GM18907 (cell line): ENCODE measurements around the gene B4GALNT2.
"Not testable (repeated sequence)": the region's sequence is repeated elsewhere in the genome, so short reads cannot be mapped to it uniquely, and the experiment has no call there.

Experiments
- ATAC-seq: cut with Tn5 transposase; IDR thresholded peaks from one replicate; pipeline ENCODE4 v1.9.1; 2021; ENCODE audit warnings: mild to moderate bottlenecking, moderate library complexity; ENCODE audit not compliant: unreplicated experiment

Gene B4GALNT2, protein sequence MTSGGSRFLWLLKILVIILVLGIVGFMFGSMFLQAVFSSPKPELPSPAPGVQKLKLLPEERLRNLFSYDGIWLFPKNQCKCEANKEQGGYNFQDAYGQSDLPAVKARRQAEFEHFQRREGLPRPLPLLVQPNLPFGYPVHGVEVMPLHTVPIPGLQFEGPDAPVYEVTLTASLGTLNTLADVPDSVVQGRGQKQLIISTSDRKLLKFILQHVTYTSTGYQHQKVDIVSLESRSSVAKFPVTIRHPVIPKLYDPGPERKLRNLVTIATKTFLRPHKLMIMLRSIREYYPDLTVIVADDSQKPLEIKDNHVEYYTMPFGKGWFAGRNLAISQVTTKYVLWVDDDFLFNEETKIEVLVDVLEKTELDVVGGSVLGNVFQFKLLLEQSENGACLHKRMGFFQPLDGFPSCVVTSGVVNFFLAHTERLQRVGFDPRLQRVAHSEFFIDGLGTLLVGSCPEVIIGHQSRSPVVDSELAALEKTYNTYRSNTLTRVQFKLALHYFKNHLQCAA

GRCh38 chr17:49132699-49133364 is at the start of gene B4GALNT2:
B4GALNT2 (plus strand) TSS chr17:49132769; CDS start chr17:49132793, 24 bp downstream.
- no peak for ATAC-seq

DNA sequence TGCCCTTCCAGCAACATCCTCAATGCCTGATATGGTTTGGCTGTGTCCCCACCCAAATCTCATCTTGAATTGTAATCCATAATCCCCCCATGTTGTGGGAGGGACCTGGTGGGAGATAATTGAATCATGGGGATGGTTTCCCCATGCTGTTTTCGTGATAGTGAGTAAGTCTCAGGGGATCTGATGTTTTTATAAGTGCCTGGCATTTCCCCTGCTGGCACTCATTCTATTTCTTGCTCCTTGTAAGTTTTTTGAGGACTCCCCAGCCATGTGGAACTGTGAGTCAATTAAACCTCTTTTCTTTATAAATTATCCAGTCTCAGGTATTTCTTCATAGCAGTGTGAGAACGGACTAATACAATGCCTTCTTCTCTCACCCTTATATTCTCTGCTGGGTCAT is 47.5 kb upstream of the B4GALNT2 start:
- ATAC-seq = not testable (repeated sequence)

DNA sequence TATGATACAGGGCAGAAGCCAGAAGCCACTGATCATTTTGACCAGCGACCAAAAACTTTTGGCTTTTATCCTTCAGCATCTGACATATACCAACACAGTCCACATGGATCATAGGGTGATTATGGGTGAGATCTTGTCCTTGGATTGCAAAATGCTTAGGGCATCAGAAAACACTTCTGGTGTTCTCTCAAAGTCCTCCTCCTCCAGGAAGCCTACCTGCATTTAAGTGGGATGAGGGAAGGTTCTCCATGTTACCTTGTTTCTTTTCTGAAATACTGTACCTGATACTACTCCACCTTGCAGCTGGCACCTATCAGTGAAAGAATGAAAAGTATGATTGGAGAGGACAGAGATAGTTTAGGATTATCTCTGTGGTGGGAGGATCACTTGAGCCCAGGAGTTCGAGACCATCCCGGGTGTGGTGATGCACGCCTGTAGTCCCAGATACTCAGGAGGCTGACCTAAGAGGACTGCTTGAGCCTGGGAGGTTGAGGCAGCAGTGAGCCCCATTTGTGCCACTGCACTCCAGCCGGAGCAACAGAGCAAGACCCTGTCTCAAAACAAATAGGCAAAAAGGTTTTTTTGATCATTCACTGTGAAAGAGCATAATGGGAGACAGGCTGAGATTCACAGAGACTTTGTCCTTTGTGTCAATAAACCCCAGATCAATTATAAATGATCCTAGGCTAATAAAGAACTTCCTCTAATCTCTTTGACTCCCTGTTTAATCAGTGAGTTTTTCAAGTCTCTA is 46.8 kb upstream of the B4GALNT2 start:
- ATAC-seq = no peak

GRCh38 chr17:49086316-49086605 is 46.3 kb upstream of the B4GALNT2 start:
- ATAC-seq = no peak

- ATAC-seq = no peak
Measured at GRCh38 chr17:49086649-49087048, 45.9 kb upstream of the B4GALNT2 start.

DNA sequence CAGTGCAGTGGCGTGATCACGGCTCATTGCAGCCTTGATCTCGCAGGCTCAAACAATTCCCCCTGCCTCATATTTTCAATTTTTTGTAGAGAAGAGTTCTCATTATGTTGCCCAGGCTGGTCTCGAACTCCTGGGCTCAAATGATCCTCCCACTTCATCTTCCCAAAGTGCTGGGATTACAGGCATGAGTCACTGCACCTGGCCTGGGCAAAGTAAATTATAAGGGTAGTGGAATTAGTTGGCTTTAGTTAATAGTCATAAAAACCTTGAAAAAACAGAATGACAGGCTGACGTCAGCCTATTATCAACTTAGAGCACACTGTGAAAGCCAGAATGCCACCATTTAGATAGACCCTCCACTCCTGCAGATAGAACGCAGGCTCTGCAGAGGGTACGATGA is 43.5 kb upstream of the B4GALNT2 start:
- no peak for ATAC-seq

DNA sequence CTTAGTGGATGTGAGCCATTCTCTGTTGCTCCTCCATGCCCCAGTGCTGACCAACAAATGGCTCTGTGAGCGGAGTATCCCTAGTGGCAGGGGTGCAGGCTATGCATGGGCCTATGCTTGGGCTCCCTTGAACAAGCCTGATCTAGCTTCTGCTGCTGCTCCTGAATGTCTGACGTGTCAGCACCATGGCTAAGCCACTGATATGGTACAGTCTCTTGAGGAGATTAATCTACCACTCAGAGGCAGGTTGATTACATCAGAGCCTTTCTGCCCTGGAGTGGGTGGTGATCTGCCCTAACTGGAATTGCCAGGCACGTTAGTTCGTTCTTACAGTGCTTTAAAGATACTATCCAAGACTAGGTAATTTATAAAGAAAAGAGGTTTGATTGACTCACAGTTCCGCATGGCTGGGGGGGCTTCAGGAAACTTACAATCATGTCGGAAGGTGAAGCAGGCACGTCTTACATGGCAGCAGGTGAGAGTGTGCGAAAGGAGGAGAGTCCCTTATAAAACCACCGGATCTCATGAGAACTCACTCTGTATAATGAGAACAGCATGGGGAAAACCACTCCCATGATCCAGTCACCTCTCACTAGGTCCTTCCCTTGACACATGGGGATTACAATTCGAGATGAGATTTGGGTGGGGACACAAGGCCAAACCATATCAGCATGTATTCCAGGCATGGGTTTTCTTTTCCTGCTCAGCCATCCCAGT is 41.5 kb upstream of the B4GALNT2 start:
- no peak for ATAC-seq

DNA sequence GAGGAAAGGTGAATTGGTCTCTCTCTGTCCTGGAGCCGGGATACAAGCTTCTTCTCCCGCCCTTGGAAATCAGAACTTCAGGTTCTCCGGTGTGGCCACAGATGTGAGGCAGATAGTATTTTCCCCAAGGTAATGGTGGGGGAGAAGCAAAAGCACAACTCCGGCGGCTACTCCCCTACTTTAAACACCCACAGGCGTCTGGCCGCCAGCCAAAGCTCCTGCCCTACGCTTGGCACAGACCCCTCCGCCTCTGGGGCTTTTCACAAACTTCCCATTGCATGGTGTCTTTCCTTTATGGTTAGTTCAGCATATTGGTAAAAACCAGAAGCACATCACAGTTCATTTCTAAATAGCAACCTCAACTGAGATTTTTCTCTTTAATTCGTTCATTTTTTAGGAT is 39.4 kb upstream of the B4GALNT2 start:
- no peak for ATAC-seq

GRCh38 chr17:49100601-49101000 is 32.0 kb upstream of the B4GALNT2 start:
- no peak for ATAC-seq

DNA sequence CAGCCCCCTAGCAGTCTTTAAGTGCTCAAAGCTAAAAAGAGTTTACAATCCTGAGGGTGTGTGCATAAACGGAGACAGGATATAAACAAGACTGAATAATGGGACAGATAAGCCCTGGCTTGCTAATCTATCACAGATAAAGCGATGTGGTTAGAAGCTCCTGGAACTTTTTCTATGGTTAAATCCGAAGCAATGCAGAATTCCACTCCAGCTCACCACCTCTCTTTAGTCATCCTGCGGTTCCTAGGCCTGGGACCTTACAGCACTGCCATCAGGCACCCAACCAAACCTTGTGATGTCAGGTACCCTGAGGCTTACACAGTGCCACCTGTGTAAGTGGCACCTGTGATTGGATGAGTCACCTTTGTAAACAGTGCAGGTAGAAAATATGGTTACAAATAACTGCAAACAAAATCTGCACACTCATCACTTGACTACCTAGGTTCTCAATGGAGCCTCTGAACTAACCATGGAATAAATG is 31.5 kb upstream of the B4GALNT2 start:
- no peak for ATAC-seq

GRCh38 chr17:49103360-49103759 is 29.2 kb upstream of the B4GALNT2 start:
- ATAC-seq = not testable (repeated sequence)

GRCh38 chr17:49104511-49105074 is 28.0 kb upstream of the B4GALNT2 start:
- ATAC-seq = no peak

DNA sequence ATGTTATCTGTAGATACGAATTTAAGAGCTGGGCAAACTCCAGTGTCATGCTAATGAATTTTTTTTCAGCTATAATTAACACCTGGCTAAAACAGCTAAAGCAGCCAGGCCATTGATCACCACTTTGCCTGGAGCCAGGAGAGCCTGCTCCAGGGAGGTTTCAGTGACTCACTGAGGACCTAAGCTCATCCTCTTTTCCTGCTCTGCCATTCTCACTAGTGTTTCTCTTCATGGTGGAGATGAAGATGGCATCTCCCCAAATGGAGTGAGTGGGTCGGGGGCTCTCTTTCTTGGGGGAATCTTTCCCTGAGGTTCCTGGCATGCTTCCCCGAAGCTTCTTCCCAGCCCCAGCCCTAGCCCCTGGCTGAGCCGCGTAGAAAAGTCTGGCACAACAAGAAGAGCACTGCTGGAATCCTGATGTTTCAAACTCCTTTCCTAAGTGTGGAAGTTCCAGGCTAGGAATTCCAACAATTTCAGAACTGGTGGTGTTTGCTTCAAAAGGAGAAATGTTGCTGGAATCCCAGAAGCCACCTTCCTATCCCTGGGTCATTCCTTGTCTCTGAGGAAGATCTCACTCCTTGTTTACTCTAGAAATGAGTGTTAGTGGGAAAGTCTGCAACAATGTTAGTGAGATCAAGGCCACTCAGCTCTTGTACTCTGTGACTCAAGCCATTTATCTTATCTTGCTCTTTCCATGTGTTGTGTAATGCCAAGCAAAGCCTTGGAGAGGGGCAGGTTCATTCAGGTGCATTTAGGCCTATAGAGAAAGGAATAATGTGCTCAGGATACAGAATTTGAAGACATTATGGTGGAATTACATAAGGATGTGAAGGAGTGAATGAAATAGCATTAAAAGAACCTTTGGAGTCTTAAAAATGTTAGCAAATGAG is 26.0 kb upstream of the B4GALNT2 start:
- ATAC-seq = no peak

DNA sequence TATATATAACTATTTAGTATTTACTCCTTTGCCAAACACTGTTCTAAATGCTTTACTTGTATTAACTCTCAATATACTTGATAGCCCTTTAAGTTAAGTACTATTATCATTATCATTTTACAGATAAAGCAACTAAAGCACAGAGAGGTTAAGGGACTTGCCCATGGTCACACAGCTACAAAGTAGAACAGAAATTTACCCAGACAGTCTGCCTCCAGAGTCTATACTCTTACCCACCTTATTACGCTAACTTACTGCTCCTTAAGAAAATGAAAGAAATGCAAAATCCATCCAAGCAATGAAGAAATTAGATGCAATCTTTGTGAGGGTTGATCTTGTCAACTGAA is 25.4 kb upstream of the B4GALNT2 start:
- no peak for ATAC-seq

GRCh38 chr17:49108318-49108717 is 24.3 kb upstream of the B4GALNT2 start:
- ATAC-seq = no peak

- ATAC-seq = no peak
Measured at GRCh38 chr17:49110509-49110908, 22.1 kb upstream of the B4GALNT2 start.

DNA sequence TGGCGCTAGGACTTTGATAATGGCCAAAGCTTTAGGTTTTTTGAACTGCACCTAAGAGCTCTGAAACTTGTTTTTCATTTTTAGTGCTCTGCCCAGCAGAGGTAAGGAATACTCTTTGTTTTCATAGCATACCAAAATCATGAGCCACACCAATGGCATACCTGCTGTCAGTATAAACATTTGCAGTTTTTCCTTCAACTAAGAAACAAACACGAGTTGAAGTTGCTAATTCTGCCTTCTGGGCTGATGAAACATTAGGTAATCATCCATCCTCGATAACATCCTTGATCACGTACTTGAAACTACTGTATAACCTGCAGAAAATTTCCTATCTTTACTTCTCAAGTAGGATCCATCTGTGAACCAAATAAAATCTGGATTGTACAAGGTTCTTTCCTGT is 20.6 kb upstream of the B4GALNT2 start:
- ATAC-seq = no peak

DNA sequence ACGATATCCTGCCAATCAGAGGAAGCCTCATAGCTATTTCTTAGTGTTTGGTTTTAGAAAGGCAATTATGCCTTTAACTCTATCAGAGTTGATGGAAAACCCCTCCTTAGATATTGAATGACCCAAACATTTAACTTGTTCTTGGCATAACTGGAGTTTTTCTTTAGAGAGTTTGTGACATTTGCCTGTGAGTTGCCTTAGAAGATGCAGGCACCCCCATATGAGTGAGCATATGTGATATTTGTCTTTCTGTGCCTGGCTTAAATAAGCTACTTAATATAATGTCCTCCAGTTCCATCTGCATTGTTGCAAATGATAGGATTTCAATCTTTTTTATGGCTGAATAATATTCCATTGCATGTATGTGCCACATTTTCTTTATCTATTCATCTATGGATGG is 19.6 kb upstream of the B4GALNT2 start:
- no peak for ATAC-seq

GRCh38 chr17:49114703-49115102 is 17.9 kb upstream of the B4GALNT2 start:
- no peak for ATAC-seq
